PC-3 (cell line): ENCODE data around the gene RNF17.

Experiments used
- EZH2 ChIP-seq: fragments of 300-600 bp; sonication (generic); IDR thresholded peaks from one replicate; pipeline ENCODE4 v1.6.1; 2017; ENCODE audit warnings: antibody characterized with exemption, mild to moderate bottlenecking, low read length; ENCODE audit not compliant: unreplicated experiment
- TF ChIP-seq, protein P1 (sequence below): fragments of 300-600 bp; sonication (generic); conservative IDR thresholded peaks from 2 replicates; pipeline ENCODE4 v1.5.1; 2017; ENCODE audit warnings: antibody characterized with exemption, low read depth, mild to moderate bottlenecking, low read length

DNA sequence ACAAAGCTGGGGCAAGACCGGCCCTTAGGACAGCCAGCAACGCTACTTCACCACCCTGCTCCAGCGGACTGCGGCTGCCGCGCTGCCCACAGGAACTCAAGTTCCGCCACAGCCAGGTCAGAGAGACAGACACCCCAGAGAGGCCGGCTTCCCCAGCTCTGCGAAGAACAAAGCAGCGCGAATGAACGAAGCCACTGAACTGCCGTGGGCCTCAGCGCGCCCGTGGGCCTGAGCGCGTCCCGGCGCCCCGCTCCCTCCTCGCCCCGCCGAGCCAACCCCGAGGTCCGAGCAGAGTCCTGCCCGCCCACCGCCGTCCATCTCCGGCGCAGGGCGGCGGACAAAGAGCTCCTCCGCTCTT, 158.4 kb downstream of the RNF17 start:
- TF ChIP-seq, protein P1, sequence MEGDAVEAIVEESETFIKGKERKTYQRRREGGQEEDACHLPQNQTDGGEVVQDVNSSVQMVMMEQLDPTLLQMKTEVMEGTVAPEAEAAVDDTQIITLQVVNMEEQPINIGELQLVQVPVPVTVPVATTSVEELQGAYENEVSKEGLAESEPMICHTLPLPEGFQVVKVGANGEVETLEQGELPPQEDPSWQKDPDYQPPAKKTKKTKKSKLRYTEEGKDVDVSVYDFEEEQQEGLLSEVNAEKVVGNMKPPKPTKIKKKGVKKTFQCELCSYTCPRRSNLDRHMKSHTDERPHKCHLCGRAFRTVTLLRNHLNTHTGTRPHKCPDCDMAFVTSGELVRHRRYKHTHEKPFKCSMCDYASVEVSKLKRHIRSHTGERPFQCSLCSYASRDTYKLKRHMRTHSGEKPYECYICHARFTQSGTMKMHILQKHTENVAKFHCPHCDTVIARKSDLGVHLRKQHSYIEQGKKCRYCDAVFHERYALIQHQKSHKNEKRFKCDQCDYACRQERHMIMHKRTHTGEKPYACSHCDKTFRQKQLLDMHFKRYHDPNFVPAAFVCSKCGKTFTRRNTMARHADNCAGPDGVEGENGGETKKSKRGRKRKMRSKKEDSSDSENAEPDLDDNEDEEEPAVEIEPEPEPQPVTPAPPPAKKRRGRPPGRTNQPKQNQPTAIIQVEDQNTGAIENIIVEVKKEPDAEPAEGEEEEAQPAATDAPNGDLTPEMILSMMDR: no peak
- no peak for TF ChIP-seq EZH2
